ENCODE results near the gene DDO.

DNA sequence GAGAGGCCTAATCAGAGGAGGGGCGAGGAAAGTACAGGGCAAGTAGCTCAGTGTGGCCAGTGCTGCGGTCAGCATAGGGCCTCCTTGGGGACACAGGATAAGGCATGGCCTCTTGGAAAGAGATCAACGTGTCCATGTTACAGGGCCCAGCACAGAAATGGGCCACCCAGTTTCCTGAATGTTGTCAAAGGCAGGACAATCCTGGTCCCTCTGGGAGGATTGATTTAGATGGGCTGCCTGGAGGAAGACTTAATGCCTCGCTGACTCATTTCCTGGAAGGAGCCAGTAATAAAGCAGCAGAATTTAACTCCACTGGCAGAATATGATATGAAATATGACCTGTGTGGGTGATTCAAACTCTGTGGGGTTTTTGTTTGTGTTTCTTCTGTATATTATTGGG is 16.6 kb downstream of the DDO start:
- TF ChIP-seq, protein P1, sequence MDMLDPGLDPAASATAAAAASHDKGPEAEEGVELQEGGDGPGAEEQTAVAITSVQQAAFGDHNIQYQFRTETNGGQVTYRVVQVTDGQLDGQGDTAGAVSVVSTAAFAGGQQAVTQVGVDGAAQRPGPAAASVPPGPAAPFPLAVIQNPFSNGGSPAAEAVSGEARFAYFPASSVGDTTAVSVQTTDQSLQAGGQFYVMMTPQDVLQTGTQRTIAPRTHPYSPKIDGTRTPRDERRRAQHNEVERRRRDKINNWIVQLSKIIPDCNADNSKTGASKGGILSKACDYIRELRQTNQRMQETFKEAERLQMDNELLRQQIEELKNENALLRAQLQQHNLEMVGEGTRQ (IDR thresholded peaks at IDR 0.05; ENCODE audit: low read length): no peak
- TF ChIP-seq TAF1 (IDR thresholded peaks at IDR 0.05; ENCODE audit: low read depth, low read length) (no peak), KDM1A (IDR thresholded peaks at IDR 0.05; ENCODE audit: borderline replicate concordance, low read length) (no peak), EZH2 (IDR thresholded peaks at IDR 0.05; ENCODE audit: low read depth, low read length, severe bottlenecking) (no peak), GTF2F1 (IDR thresholded peaks at IDR 0.05; ENCODE audit: borderline replicate concordance, low read depth, low read length) (no peak), MAFK (IDR thresholded peaks at IDR 0.05; ENCODE audit: low read depth, low read length) (no peak), SIN3A (conservative IDR thresholded peaks at IDR 0.05 in 1 of 2, IDR thresholded peaks at IDR 0.05 in 1 of 2; ENCODE audit: low read depth in 1 of 2, low read length in 2 of 2) (no peak), YY1 (IDR thresholded peaks at IDR 0.05; ENCODE audit: low read depth, low read length) (no peak), BRCA1 (IDR thresholded peaks at IDR 0.05; ENCODE audit: low read depth, low read length) (no peak)
- TF ChIP-seq, protein P2, sequence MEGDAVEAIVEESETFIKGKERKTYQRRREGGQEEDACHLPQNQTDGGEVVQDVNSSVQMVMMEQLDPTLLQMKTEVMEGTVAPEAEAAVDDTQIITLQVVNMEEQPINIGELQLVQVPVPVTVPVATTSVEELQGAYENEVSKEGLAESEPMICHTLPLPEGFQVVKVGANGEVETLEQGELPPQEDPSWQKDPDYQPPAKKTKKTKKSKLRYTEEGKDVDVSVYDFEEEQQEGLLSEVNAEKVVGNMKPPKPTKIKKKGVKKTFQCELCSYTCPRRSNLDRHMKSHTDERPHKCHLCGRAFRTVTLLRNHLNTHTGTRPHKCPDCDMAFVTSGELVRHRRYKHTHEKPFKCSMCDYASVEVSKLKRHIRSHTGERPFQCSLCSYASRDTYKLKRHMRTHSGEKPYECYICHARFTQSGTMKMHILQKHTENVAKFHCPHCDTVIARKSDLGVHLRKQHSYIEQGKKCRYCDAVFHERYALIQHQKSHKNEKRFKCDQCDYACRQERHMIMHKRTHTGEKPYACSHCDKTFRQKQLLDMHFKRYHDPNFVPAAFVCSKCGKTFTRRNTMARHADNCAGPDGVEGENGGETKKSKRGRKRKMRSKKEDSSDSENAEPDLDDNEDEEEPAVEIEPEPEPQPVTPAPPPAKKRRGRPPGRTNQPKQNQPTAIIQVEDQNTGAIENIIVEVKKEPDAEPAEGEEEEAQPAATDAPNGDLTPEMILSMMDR (IDR thresholded peaks at IDR 0.05; ENCODE audit: control extremely low read depth in 1 of 3, insufficient read depth in 1 of 3, low read depth in 1 of 3, low read length in 3 of 3): no peak
